ENCODE data around the gene CCL25. TPM values are rescaled to one million over a fixed set of nuclear protein-coding genes. Genes with fewer than 3 reads are reported as not detected.

The CCL25 gene
- total and polyA plus RNA-seq, 2 of the 13 experiments (the other 11 are each of a cell fraction or from before 2014, with no cell fraction given) = not detected

DNA sequence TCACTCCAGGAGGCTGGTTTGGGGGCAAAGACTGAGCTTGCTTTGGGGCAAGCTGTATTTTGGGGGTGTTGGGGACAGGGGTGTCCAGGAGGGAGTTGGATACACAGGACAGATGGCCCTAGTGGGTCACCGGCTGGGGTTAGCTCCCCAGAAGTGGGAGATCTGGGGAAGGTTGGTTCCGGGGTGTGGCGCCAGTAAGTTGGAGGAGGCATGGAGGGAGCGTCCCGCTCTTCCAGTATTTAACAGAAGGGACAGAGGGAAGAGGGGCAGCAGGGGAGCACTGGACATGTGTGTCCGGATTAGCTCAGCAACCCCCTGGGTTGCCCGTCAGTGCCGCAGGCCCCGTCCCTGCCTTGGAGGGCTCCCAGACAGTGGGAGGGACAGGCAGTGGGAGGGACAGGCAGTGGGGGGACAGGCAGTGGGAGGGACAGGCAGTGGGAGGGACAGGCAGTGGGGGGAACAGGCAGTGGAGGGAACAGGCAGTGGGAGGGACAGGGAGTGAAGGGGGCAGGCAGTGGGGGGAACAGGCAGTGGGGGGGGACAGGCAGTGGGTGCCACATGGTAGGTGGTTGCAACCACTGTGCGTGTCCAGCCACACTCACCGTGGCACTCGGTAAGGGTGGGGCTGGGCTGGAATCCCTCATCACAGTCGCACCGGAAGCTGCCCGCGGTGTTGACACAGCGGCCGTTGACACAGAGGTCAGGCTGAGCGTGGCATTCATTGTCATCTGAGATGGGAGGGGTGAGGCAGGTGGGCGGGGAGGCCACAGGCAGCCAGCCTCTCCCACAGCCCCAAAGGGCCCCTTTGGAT is 33.2 kb downstream of the CCL25 start:
- Histone ChIP-seq H3K79me2 (ENCODE audit: insufficient read depth, low read length) (no peaks in the 10 kb centered on the region), H3K4me1 (ENCODE audit: insufficient read depth, low read length) (peaks cover 48% of the 10 kb centered on the region), H4K20me1 (ENCODE audit: insufficient read depth, low read length) (no peaks in the 10 kb centered on the region), H3K4me3 (replicated peaks in 1 of 3; ENCODE audit: insufficient read depth in 1 of 3, low read depth in 2 of 3, low read length in 3 of 3) (peak overlapping the region; percentile 44 to 63 (median 56); a peak in 5 of 6 replicates), H3K4me2 (ENCODE audit: low read depth, low read length) (peak overlapping the region; percentile 96), H2AFZ (ENCODE audit: low read length) (peak overlapping the region; percentile 15), H3K9me3 (ENCODE audit: low read length) (no peaks in the 10 kb centered on the region), H3K36me3 (replicated peaks in 1 of 2; ENCODE audit: control insufficient read depth in 1 of 2, insufficient read depth in 2 of 2, low read length in 2 of 2) (no peaks in the 10 kb centered on the region), H3K27me3 (ENCODE audit: control insufficient read depth in 1 of 2, insufficient read depth in 2 of 2, low read length in 2 of 2) (no peaks in the 10 kb centered on the region), H3K9ac (ENCODE audit: insufficient read depth, low read depth, low read length) (peak overlapping the region; percentile 58), H3K27ac (ENCODE audit: extremely low read length, insufficient read depth, low read length) (peak overlapping the region; percentile 39)
- DNase-seq (ENCODE audit: low spot score) = peak; percentile 84
- ChIA-PET CTCF (ENCODE audit: low intra/inter-chr PET ratio, low total read pairs) (no interaction called here), POLR2A (interaction anchor here (1.0 to 1.6 kb wide), 4 partner anchors 10 to 143 kb away, joined by 3 to 5 read pairs (median 3); partner anchors contain the start of gene TIMM44)
- BruUV-seq (replicated peaks) = no TSS peak
- 1% methylated on average over 10 of the region's 20 CpGs for WGBS (ENCODE audit: low lambda C conversion rate)
- FAIRE-seq = peak; percentile 63
- peak; percentile 74 for ATAC-seq
- intact Hi-C loops (cut with micrococcal nuclease; ENCODE audit: unreplicated experiment) = no loop called here
- in situ Hi-C loops (cut with HindIII; ENCODE audit: extremely low pct_ligation_motif_present, low pct_unique_long_range_greater_than_20kb) = no loop called here
- TF ChIP-seq, protein P1, sequence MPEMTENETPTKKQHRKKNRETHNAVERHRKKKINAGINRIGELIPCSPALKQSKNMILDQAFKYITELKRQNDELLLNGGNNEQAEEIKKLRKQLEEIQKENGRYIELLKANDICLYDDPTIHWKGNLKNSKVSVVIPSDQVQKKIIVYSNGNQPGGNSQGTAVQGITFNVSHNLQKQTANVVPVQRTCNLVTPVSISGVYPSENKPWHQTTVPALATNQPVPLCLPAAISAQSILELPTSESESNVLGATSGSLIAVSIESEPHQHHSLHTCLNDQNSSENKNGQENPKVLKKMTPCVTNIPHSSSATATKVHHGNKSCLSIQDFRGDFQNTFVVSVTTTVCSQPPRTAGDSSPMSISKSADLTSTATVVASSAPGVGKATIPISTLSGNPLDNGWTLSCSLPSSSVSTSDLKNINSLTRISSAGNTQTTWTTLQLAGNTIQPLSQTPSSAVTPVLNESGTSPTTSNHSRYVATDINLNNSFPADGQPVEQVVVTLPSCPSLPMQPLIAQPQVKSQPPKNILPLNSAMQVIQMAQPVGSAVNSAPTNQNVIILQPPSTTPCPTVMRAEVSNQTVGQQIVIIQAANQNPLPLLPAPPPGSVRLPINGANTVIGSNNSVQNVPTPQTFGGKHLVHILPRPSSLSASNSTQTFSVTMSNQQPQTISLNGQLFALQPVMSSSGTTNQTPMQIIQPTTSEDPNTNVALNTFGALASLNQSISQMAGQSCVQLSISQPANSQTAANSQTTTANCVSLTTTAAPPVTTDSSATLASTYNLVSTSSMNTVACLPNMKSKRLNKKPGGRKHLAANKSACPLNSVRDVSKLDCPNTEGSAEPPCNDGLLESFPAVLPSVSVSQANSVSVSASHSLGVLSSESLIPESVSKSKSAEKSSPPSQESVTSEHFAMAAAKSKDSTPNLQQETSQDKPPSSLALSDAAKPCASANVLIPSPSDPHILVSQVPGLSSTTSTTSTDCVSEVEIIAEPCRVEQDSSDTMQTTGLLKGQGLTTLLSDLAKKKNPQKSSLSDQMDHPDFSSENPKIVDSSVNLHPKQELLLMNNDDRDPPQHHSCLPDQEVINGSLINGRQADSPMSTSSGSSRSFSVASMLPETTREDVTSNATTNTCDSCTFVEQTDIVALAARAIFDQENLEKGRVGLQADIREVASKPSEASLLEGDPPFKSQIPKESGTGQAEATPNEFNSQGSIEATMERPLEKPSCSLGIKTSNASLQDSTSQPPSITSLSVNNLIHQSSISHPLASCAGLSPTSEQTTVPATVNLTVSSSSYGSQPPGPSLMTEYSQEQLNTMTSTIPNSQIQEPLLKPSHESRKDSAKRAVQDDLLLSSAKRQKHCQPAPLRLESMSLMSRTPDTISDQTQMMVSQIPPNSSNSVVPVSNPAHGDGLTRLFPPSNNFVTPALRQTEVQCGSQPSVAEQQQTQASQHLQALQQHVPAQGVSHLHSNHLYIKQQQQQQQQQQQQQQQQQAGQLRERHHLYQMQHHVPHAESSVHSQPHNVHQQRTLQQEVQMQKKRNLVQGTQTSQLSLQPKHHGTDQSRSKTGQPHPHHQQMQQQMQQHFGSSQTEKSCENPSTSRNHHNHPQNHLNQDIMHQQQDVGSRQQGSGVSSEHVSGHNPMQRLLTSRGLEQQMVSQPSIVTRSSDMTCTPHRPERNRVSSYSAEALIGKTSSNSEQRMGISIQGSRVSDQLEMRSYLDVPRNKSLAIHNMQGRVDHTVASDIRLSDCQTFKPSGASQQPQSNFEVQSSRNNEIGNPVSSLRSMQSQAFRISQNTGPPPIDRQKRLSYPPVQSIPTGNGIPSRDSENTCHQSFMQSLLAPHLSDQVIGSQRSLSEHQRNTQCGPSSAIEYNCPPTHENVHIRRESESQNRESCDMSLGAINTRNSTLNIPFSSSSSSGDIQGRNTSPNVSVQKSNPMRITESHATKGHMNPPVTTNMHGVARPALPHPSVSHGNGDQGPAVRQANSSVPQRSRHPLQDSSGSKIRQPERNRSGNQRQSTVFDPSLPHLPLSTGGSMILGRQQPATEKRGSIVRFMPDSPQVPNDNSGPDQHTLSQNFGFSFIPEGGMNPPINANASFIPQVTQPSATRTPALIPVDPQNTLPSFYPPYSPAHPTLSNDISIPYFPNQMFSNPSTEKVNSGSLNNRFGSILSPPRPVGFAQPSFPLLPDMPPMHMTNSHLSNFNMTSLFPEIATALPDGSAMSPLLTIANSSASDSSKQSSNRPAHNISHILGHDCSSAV (CRISPR knock-in tag; IDR thresholded peaks at IDR 0.05; ENCODE audit: borderline replicate concordance) = no peak
- TF ChIP-seq ADNP (CRISPR knock-in tag; IDR thresholded peaks at IDR 0.05) (no peak), ZKSCAN5 (CRISPR knock-in tag; IDR thresholded peaks at IDR 0.05) (no peak), ZNF883 (CRISPR knock-in tag; IDR thresholded peaks at IDR 0.05; ENCODE audit: not compliant biosample characterization) (no peak), ZNF616 (CRISPR knock-in tag; IDR thresholded peaks at IDR 0.05; ENCODE audit: low read depth) (no peak), ZNF564 (CRISPR knock-in tag; IDR thresholded peaks at IDR 0.05) (no peak), RBFOX2 (IDR thresholded peaks at IDR 0.05; ENCODE audit: low read depth, low read length) (peak; percentile 40; the same call in 1 of the 2 replicates), GATA4 (IDR thresholded peaks at IDR 0.05; ENCODE audit: borderline replicate concordance, low read depth) (no peak), ZNF747 (CRISPR knock-in tag; IDR thresholded peaks at IDR 0.05; ENCODE audit: borderline replicate concordance) (no peak; the same call in 1 of the 2 replicates), ZNF547 (CRISPR knock-in tag; IDR thresholded peaks at IDR 0.05) (no peak; the same call in 1 of the 2 replicates)
- TF ChIP-seq, protein P2, sequence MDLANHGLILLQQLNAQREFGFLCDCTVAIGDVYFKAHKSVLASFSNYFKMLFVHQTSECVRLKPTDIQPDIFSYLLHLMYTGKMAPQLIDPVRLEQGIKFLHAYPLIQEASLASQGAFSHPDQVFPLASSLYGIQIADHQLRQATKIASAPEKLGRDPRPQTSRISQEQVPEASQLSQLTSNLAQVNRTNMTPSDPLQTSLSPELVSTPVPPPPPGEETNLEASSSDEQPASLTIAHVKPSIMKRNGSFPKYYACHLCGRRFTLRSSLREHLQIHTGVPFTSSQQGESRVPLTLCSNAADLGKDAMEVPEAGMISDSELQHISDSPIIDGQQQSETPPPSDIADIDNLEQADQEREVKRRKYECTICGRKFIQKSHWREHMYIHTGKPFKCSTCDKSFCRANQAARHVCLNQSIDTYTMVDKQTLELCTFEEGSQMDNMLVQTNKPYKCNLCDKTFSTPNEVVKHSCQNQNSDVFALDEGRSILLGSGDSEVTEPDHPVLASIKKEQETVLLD (CRISPR knock-in tag; IDR thresholded peaks at IDR 0.05; ENCODE audit: low read depth) = peak; percentile 53; the same call in 1 of the 2 replicates

Measured in HepG2 (cell line).